ENCODE data around the gene COMMD3.

GRCh38 chr10:22319980-22320558 lies 3.9 kb downstream of the COMMD3 start:
- TF ChIP-seq CTCF (IDR thresholded peaks at IDR 0.05; ENCODE audit: poor library complexity, severe bottlenecking): no peak
- no peak for TF ChIP-seq EP300 (conservative IDR thresholded peaks at IDR 0.05; ENCODE audit: poor library complexity, severe bottlenecking)

All from neural cell (in vitro differentiated cells).